Stimulated activated CD8-positive, alpha-beta memory T cell treated with anti-CD3 and anti-CD28 coated beads, Interleukin-7, amount 100 ng/mL, for 4 hours (primary cell): ENCODE data around the gene ZNF267.
"Not testable (repeated sequence)": the region's sequence is repeated elsewhere in the genome, so short reads cannot be mapped to it uniquely, and the experiment has no call there.

Source experiments
- DNase-seq, 2 donors: peaks; one replicate each; pipeline ENCODE4 v3.0.0-alpha.2; 2020; ENCODE audit warnings: low read depth in 2 of 2

ZNF267 gene

DNA sequence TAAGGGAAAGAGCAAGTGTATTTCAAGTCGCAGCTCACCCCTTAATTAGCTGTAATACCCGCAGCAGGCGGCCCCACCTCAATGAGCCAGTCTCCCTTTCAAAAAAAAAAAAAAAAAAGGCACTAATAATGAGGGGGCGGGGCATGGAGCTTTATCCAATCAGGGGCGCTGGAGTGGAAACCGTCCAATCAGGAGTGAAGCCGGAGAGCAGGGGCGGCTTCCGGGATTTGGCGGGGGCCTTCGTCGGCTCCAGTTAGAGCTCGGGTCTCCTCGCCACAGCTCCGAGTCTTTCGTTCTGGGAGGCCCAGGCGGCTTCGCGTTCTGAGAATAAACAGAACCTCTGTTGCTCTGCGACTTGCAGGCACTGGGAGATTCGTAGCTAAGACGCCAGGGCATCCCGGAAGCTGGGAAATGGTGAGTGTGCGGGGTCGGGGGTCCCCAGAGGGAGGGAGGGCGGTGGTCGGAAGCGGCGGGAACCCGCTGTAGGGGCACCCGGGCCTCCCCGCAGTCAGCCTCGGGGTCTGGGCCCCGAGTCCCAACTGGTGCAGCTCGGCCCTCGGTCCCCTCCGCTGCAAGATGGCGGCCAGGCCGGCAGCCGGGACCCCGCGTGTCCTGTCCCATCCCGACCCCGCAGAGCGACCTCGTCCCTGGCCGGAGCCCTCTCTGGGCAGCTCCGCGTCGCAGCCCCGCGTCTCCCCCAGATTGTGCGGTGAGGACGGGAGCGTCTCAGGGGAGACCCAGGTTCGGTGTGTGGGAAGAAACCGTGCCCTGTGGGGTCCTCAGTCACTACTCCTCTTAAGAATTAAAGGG is at the start of gene ZNF267:
TSS of gene ZNF267 (plus strand) at position 252 of the 810 bp plus-strand sequence. CDS start at position 412, 160 bp downstream.
- peak; percentile 90 to 94 for DNase-seq

DNA sequence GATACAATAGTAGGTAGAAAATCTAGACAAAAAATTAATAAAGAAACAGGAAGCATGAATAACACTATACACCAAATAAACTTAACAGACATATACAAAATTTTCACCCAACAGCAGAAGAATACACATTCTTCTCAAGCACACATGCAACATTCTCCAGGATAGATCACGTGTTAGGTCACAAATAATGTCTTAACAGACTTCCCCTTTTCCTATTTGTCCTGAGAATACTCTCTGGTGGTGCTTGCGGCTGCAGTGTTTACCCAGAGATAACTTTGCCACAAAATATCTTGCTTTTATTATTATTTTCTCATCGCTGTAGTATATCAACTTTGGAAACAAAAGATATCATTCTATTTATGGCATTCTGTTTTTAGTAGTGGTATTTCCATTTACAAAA is 40.6 kb upstream of the ZNF267 start:
- no peak for DNase-seq

DNA sequence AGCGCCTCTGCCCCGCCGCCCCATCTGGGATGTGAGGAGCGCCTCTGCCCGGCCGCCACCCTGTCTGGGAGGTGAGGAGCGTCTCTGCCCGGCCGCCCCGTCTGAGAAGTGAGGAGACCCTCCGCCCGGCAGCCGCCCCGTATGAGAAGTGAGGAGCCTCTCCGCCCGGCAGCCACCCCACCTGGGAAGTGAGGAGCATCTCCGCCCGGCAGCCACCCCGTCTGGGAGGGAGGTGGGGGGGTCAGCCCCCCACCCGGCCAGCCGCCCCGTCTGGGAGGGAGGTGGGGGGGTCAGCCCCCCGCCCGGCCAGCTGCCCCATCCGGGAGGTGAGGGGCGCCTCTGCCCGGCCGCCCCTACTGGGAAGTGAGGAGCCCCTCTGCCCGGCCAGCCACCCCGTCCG is 37.2 kb upstream of the ZNF267 start:
- not testable (repeated sequence) for DNase-seq

DNA sequence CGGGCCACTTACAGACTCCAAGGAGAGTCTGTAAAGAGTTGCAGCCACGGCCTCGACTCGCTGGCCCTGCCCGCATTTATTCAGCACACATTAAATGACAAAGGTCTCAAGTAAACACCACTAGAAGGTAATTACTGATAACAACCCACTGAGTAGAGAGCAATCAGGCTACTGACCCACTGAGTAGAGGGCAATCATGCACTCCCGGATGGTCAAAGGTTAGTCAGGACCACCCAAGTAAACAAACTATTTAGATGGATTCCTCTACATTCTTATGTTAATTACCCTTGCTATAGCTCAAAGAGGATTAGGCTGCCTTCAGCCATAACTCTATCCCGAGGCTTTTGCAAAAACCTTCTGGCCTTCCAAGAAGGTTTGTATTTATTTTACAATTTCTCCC is 30.7 kb upstream of the ZNF267 start:
- no peak for DNase-seq

DNA sequence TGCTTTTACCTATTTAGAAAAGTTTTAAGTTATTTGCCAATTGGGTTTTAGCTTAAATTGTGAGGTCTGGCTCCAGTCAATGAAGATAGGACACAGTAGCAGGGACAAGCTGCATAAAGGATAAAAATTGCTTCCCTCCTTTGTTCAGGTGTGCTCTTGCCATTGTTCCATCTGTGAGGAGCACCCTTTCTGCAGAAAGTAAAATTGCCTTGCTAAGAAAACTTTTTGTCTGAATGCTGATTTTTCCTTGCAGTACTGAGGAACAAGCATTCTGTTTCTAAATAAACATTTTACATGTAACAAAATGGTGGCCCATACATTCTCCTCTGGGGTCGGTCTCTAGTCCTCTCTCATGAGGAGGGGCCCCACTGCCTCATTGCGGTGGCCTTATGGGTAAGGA is 25.0 kb upstream of the ZNF267 start:
- not testable (repeated sequence) for DNase-seq

DNA sequence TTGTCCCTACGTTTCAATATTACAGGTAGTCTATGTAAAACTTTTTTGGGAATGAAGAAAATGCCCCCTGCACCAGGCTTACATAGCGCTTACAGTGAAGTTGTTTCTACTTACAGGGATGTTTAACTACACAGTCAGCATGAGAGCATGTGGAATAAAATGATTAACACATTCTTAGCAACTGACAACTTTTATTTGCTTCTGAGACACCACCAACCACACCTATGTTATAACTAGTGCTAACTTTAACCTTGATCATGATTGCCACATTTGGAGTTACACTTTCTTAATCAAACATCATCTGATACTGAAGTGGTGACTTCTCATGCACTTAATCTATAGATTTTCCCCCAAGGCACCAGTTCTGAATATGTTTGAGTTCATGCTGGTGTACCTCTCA is 20.3 kb upstream of the ZNF267 start:
- DNase-seq, result no peak

DNA sequence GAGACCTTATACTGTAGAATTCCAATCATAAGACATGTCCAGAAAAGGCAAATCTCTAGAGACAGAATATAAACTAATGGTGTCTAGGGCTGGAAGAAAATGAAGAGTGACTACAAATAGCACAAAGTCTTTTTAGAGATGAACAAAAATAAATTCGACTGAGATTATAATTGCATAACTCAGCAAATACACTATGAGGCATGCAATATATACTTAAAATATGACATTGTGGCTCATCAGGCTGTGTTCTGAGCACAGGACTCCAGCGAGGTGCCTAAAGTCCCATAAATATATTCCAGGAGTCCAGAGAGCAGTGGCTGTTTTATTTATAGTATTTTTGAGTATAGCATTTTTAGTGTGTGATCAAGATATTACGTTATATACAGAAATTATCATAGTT is 13.1 kb upstream of the ZNF267 start:
- DNase-seq, result no peak

DNA sequence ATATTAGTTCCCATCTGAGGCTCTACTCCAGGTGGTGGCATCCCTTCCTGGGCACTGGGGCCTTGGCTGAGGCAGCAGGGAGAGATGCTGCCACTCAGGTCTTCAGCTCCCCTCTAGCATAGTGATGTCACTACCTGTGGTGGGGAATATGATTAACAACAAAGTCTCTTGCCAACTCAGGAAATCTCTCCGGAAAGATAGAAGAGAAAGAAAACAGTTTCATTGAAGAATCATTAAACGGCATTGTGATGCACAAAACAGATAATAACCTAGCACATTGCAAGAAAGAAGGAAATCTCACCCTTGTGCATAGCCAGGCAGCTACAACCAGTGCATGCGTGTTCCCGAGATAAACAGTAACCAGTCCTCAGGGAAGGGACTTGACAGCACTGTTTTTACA is 12.2 kb upstream of the ZNF267 start:
- DNase-seq, result no peak

DNA sequence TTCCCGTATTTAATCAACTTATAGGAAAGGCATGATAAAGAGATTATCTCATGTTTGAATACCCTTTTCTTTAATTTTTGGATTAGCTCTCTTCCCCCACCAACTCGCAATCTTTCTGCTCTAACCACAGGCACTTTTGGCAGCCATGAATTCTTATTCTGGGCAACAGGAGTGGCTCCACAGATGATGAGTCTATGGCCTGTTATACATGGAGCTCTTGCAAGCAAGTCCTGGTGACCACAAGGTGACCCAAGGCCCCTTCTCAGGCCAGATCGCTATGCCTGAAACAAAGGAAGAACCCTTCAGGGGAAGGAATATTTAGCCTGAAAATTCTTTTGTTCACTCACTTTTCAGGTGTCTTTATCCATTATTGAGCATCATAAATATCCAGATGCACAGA is 10.8 kb upstream of the ZNF267 start:
- DNase-seq, result no peak

DNA sequence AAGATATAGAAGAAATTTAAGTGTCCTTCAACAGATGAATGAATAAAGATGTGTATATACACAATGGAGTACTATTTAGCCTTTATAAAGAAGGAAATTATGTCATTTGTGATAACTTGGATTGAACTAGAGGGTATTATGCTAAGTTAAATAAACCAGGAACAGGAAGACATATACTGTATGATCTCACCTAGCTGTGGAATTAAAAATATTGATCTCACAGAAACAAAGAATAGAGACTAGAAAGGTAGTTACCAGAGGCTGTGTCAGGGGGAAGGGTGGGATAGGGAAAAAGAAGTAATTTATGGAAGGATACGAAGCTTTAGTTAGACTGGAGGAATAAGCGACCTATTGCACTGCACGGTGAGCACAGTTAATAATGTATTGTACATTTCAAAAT is 5.4 kb upstream of the ZNF267 start:
- DNase-seq, result no peak

DNA sequence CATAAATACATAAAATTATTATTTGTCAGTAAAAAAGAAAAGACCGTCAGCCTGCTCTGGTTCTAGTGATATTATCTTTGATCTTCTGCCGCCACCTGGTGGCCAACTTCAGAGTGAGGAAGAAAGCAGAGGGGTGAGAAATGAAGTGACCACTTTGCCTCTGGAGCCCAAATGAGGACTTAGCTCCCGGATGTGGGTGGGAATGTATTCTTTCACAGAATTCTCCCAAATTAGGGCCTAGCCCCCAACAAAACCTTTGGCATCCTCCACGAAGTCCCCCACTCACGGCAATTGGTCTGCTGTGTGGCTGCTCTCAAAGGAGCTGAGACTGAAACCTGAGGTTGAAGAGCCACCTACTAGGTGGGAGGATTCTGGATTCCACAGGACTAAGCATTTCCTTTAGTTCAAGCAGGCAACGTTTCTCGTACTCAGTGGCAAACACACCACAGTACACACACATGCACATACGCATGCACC is 4.9 kb upstream of the ZNF267 start:
- DNase-seq, result peak; percentile 57 to 77

DNA sequence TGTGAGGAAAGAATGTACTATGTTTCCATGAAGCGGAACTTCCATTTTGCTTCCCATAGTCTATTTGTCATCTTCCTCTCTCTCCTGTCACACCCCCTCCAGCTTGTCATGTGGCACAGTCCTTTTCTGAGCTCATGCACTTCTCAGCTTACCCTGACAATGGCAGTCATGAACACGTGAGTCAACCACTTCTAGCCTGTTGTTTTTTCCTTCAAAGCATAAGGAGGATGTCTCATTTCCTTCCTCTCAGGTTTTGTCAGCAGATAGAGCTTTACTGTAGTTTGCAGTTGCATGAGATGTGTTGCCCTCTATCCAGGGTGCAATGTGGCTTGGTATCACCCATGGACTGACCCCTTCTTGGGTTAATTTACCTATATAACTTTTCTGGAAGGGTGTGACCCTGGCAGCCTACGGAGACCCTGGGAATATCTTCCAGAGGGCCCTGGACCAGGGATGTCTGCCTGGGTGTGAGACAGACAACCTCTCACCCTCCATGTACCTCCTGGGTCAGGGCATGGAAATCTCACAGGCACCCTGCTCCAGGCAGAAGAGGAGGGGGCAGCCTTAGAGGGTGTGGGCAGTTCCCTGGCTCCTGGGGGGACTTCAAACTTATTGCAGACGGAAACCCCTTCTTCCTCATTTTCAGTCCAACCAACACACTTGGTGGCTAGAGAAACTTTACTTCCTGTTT is 4.0 kb upstream of the ZNF267 start:
- peak; percentile 64 to 80 for DNase-seq

DNA sequence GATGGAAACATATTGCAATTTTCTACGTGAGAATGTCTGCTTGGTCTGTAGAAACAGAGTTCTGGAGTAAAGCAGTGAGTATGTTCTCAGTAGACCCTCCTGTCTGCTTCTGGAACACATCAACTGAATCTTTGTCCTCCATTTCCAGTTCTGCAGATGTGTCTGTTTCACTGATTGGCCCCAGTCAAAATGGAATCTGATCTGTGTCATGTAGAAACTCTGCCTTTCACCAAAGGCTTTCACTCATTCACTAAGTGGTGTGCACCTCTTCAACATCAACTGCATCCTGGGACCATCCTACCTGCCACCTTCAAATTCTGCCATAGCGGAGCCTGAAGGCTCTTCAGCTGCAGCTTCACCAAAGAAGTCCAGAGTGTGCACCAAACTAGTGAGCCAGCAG is 2.8 kb upstream of the ZNF267 start:
- no peak for DNase-seq

DNA sequence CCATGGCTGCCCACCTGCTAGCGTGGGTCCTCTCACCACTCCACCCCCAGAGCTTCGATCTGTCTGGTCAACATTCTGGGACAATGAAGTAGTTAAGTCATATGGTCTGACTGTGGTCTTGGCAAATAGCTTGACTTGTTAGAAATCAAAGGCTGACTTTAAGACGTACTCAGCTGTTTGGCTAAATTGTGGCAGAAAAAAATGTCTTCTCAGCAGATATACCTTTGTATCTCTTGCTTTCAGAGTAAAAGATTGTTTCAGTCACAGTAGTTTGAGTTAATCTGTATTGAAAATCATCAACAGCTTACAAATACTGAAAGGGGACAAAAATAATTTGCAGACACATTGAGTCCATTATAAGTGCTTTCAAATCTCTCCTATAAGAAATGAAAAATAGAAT is 2.1 kb upstream of the ZNF267 start:
- DNase-seq, result no peak

DNA sequence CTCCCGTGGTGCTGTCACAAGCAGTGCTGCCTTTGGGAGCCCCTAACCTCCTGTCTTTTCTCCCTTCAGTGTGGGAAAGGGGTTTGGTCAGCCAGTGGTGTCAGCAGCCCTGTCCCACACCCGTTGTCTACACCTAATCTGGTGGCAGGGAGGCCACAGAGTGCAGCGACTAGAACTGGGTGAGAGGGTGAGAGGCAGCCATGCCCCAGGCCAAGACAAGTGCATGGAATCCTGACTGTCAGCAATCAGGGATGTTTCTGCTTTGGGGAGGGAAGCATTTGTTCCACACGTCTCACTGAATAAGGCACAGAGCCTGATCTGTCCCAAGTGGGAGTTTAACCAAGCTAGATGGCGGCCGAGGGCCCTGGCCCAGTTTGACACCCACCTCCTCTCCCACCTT is 1.4 kb upstream of the ZNF267 start:
- DNase-seq, result no peak

DNA sequence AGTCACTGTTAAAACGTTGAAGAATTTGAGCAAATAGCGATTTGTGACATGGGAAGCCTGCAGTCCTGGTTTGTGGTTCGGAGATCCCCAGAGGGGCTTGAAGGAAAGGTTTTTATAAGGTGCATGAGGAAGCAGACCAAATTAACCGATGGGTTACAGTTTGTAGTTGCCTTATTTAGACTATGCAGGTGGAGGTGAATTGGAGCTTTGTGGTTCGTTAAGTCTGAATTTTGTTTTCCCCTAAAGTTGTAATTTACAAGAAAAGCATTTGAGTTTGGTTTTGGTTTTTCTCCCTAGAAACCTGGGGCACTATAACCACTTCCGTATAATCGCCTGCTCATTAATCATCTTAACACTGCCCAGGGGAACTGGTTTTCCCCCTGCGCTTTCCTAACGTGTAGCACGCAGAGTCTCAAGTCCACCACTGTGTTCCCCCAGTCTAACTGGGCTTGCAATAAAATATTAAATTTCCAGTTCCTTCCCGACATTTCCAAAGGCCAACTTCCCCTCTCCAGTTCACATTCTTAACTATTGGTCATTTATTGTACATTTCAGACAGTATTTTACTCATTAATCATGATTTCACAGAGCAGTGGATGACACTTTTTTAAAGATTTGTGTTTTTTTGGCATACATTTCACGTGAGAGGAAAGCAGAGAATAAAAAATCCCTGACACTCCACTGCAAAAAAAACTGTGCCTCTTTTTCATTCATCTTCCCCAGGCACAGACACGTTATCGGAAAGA is 932 bp downstream of the ZNF267 start:
- DNase-seq, result peak; percentile 40 to 43

DNA sequence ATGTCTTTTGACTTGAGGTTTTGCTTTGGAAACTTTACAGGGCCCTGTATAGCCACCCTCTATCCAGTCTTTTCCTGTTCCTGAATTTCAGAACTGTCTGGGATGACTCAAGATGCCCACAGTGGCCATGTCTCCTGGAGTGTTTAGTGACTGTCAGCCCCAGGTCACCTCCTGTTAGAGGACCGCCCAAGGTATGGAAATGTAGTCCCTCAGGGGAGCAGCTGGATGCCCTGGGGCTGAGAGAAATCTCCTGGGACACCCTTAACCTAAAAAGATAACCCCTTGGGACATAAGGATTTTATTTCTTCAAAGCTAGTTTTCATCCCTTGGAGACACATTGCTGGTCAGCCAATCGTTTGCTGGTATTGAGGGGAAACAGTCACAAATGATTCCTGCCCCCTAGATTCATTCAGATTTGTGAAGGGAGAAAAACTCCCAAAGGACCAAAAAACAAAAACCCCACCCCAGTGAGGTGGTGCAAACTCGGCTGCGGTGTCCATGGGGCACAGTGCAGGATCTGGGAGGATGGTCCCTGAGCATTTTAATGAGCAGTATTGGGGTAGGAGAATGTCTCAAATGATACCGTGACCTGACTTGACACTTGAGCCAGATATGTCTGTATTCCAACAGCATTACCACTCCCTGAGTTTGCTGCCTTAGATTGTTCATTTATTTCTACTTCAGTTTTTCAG is 1.7 kb downstream of the ZNF267 start:
- DNase-seq, result peak in 1 of 2 donors; percentile 34

DNA sequence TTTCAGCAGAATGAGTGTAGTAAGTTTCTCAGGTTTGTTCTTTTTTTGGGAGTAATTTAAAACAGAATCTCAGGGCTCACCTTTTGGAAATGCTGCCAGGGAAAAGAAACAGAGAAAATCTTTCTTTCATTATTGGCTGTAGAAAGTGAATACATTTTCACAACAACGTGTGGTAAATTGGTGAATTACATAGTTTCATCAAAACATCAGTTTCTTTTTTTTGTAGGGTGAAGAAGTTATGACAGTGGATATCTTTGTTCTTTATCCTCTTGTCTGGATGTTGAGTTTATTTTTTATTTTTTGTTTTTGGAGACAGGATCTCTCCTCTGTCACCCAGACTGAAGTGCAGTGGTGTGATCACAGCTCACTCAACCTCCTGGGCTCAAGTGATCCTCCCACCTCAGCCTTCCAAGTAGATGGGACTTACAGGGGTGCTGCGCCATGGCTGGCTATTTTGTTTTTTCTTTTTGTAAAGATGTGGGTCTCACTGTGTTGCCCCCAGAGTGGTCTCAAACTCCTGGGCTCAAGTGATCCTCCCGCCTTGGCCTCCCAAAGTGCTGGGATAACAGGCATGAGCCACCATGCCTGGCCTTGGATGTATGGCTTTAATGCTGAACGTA is 2.4 kb downstream of the ZNF267 start:
- DNase-seq, result no peak

DNA sequence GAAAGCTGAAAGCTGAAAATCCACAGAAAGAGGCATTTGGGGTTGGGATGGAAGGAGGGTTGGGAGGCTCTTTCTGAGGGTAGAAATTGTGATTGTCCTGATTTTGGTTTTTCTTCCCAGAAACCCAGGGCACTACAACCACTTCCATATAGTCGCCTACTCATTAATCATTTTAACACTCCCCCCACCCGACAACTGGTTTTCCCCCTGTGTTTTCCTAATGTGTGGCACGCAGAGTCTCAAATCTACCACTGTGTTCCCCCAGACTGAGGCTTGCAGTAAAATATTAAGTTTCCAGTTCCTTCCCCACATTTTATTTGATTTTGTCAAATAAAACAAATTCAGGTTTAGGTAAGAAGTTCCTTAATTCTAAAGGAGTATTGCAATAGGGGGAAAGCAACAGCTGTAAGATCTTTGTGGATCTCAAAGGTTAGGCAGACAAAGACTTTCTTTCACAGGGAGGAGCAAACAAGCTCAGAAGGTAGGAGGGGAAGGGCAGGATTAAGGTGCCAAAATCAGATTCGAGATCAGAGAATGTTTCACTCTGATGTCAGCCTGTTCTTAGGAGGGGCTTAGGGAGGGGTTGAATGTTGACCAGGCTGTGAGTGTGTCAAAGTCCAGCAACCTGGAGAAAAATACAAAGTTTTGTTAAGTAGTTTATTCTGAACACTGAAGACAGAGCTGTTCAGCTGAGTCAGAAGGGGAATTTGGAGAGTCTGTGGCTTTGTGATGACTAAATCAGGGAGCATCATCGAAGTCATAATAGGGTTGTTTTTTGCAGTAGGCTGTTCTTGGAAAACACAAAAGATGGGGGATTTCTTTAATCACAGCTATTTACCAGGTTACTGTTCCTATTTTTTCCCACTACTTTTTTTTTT is 3.6 kb downstream of the ZNF267 start:
- peak; percentile 28 to 56 for DNase-seq

DNA sequence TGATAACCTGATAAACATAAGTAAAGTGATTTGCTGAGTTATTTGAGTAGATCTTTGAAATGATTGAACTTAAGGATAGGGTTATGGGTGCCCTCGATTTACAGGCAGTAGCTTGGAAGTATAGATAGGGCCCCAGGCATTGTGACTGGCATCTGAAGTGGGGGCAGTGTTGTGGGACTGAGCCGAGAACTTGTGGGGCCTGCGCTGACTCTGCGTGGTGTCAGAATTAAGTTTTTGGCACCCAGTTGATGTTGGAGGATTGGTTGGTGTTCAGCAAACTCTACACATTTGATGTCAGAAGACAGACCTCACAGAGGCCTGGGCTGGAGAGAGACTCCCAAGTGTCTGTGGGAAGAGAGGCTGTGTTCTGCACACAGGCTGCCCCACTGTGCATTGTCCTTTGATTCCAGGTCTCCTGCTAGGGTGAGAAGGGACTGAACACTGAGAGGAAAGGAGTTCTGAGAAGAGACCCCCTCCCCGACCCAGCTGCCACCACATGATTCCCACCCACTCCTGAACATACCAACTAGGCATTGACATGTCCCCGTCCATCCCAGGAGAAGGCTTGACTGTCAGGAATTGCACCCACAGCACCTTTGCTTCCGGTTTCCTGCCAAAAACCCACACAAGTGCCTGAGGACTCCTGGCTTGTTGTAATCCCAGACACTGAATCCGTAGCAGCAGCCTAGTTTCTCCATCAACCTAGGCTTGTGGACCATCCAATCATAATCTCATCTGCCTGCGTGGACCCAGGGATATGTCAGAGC is 4.5 kb downstream of the ZNF267 start:
- no peak for DNase-seq
